ENCODE results near the gene WDR45B.

Gene WDR45B

DNA sequence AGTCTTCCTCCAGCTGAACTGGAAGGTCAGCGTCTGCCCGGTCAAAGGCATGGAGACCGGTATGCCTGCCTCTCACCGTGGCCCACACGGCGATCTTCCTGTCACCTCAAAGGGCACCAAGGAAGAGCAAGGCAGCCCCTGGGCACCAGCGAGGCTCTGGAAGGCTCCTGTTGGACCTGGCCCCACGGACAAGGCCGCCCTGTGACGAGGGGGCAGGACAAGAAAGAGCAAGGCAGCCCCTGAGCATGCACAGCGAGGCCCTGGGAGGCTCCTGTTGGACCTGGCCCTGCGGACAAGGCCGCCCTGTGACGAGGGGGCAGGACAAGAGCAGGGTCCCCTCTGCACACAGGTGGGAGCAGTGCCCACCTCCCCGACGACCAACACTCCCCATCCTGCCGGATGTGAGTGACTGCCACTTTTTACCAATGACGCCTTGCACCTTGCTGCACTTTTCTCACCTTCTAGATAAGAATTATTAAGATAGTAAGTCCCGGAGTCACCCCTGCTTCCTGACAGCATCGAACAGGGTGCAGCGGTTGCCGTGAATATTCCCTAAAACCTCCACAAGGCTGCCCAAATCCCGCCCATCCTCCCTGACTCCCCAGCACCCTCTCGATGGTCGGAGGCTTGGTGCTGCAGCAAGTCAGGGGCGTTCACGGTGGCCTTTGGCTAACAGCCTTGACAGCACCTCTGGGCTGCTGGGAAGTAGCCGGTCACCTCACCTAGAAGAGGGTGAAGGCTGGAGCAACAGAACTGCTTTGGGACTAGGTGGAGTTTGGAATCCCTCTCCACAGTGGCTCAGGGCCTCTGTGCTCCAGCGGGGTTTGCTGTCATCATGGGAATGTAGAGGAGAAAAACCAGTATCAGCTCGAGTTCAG, 5.6 kb upstream of the WDR45B start:
- H3K27ac ChIP-seq (ENCODE audit: low read length), result no peak overlapping the region
- no peaks in the 10 kb centered on the region for H3K79me2 ChIP-seq (ENCODE audit: low read length)
- H3K9me3 ChIP-seq (ENCODE audit: insufficient read depth, low read length), result no peaks in the 10 kb centered on the region
- no peaks in the 10 kb centered on the region for H4K20me1 ChIP-seq (ENCODE audit: insufficient read depth, low read length)
- no peak for TF ChIP-seq EZH2phosphoT487 (IDR thresholded peaks at IDR 0.05; ENCODE audit: low read depth)
- TF ChIP-seq, protein P1, sequence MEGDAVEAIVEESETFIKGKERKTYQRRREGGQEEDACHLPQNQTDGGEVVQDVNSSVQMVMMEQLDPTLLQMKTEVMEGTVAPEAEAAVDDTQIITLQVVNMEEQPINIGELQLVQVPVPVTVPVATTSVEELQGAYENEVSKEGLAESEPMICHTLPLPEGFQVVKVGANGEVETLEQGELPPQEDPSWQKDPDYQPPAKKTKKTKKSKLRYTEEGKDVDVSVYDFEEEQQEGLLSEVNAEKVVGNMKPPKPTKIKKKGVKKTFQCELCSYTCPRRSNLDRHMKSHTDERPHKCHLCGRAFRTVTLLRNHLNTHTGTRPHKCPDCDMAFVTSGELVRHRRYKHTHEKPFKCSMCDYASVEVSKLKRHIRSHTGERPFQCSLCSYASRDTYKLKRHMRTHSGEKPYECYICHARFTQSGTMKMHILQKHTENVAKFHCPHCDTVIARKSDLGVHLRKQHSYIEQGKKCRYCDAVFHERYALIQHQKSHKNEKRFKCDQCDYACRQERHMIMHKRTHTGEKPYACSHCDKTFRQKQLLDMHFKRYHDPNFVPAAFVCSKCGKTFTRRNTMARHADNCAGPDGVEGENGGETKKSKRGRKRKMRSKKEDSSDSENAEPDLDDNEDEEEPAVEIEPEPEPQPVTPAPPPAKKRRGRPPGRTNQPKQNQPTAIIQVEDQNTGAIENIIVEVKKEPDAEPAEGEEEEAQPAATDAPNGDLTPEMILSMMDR (IDR thresholded peaks at IDR 0.05; ENCODE audit: low read depth, low read length), result no peak
- no peak overlapping the region for H2AFZ ChIP-seq (ENCODE audit: low read depth, low read length)
- H3K27me3 ChIP-seq (ENCODE audit: low read depth, low read length), result no peaks in the 10 kb centered on the region
- H3K4me2 ChIP-seq (ENCODE audit: low read length), result no peak overlapping the region
- peaks cover 3% of the 10 kb centered on the region; the same call in 1 of the 2 replicates for H3K4me1 ChIP-seq (ENCODE audit: low read length)
- no peaks in the 10 kb centered on the region for H3K36me3 ChIP-seq (replicated peaks; ENCODE audit: low read depth, low read length)
- no peak overlapping the region for H3K4me3 ChIP-seq (ENCODE audit: low read length)
- no peak overlapping the region for H3K9ac ChIP-seq (ENCODE audit: low read length)

DNA sequence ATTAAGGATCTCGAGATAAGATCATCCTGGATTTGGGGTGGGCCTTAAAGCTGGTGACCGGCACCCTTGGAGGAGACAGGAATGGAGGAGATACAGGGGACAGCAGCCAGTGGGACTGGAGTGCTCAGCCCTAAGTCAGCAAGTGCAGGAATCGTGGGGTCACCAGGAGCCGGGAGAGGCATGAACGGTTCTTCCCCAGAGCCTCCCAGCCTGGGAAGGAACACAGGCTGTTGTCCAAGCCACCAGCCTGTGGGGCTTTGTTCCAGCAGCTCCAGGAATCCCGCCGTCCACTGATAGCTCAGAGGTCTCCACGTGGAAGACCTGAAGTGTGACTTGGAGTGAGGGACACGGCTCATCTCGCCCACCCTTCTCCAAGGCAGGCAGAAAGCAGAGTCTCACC, 2.5 kb upstream of the WDR45B start:
- no peak overlapping the region for H3K4me3 ChIP-seq (ENCODE audit: low read length)
- no peaks in the 10 kb centered on the region for H3K9me3 ChIP-seq (ENCODE audit: insufficient read depth, low read length)
- no peak overlapping the region for H3K27ac ChIP-seq (ENCODE audit: low read length)
- no peak for TF ChIP-seq EZH2phosphoT487 (IDR thresholded peaks at IDR 0.05; ENCODE audit: low read depth)
- TF ChIP-seq, protein P1 (IDR thresholded peaks at IDR 0.05; ENCODE audit: low read depth, low read length), result no peak
- peaks cover 17% of the 10 kb centered on the region for H4K20me1 ChIP-seq (ENCODE audit: insufficient read depth, low read length)
- H3K9ac ChIP-seq (ENCODE audit: low read length), result no peak overlapping the region
- peaks cover 23% of the 10 kb centered on the region for H3K79me2 ChIP-seq (ENCODE audit: low read length)
- no peak overlapping the region for H2AFZ ChIP-seq (ENCODE audit: low read depth, low read length)
- no peak overlapping the region for H3K4me2 ChIP-seq (ENCODE audit: low read length)
- peaks cover 8% of the 10 kb centered on the region for H3K4me1 ChIP-seq (ENCODE audit: low read length)
- H3K36me3 ChIP-seq (replicated peaks; ENCODE audit: low read depth, low read length), result no peaks in the 10 kb centered on the region
- H3K27me3 ChIP-seq (ENCODE audit: low read depth, low read length), result no peaks in the 10 kb centered on the region

DNA sequence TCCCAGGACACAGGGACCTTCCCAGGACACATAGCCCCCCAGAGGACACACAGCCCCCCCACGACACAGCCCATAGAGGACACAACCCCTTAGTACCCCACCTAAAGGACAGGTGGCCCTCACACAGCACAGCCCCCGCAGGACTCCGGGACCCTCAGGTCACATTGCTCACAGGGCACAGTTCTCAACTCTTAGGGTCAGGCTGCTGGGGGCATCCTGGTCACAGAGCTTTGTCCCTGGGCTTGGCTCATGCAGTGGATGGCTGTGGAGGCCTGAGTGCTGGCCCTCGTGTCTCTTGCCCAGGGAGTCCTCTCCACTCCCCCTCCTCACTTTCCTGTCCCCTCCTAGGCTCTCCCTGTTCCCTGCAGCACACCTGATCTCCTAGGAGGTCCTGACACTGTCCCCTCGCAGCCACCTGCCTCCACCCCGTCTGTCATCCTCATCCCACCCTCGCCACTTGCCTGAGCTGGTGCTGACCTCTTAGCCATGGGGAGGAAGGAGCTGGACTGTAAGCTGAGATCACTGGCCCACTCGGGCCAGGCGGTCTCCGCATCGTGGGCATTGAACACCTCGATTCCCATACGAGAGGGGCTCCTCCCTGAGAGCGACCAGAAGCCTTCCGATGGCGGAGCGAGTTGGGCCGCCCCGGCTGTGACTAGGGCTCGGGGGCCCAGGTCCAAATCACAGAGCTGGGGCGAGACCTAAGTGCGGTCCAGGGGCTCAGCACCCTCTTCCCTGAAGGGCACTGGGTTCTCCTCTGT, 1.4 kb upstream of the WDR45B start:
- H3K9me3 ChIP-seq (ENCODE audit: insufficient read depth, low read length), result no peaks in the 10 kb centered on the region
- H3K79me2 ChIP-seq (ENCODE audit: low read length), result peaks cover 34% of the 10 kb centered on the region
- no peak overlapping the region for H3K4me2 ChIP-seq (ENCODE audit: low read length)
- H2AFZ ChIP-seq (ENCODE audit: low read depth, low read length), result no peak overlapping the region
- TF ChIP-seq EZH2phosphoT487 (IDR thresholded peaks at IDR 0.05; ENCODE audit: low read depth), result no peak
- TF ChIP-seq, protein P1 (IDR thresholded peaks at IDR 0.05; ENCODE audit: low read depth, low read length), result no peak
- H3K9ac ChIP-seq (ENCODE audit: low read length), result no peak overlapping the region
- H3K27ac ChIP-seq (ENCODE audit: low read length), result no peak overlapping the region
- H3K4me3 ChIP-seq (ENCODE audit: low read length), result no peak overlapping the region
- peaks cover 25% of the 10 kb centered on the region for H4K20me1 ChIP-seq (ENCODE audit: insufficient read depth, low read length)
- H3K4me1 ChIP-seq (ENCODE audit: low read length), result peaks cover 8% of the 10 kb centered on the region
- peaks cover 5% of the 10 kb centered on the region for H3K36me3 ChIP-seq (replicated peaks; ENCODE audit: low read depth, low read length)
- no peaks in the 10 kb centered on the region for H3K27me3 ChIP-seq (ENCODE audit: low read depth, low read length)

DNA sequence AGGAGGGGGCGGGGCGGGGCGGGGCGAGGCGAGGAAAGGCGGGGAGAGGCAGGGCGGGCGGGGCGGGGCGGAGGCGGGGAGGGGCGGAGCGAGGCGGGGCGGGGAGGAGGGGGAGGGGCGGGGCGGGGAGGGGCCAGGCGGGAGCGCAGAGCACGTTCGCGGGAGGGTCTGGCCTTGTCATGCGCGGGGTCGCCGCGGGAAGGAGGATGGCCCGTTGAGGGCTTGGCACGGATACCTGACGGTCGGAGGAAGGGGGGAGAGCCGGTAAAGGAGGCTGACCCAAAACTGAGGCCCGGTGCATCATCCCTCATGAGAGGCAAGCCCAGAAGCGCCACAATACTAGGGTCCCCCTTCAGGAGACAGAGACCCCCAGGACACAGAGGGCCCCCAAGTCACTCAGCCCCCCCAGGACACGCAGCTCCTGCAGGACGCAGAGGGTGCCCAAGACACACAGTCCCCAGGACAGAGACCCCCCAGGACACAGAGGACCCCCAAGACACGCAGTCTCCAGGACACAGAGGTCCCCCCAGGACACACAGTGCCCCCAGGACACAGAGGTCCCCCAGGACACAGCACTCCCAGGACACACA, 593 bp upstream of the WDR45B start:
- H3K79me2 ChIP-seq (ENCODE audit: low read length), result peaks cover 42% of the 10 kb centered on the region
- H4K20me1 ChIP-seq (ENCODE audit: insufficient read depth, low read length), result peaks cover 33% of the 10 kb centered on the region
- H3K4me1 ChIP-seq (ENCODE audit: low read length), result peaks cover 8% of the 10 kb centered on the region
- H3K27me3 ChIP-seq (ENCODE audit: low read depth, low read length), result no peaks in the 10 kb centered on the region
- H3K36me3 ChIP-seq (replicated peaks; ENCODE audit: low read depth, low read length), result peaks cover 12% of the 10 kb centered on the region
- no peak for TF ChIP-seq EZH2phosphoT487 (IDR thresholded peaks at IDR 0.05; ENCODE audit: low read depth)
- TF ChIP-seq, protein P1 (IDR thresholded peaks at IDR 0.05; ENCODE audit: low read depth, low read length), result no peak
- H3K9me3 ChIP-seq (ENCODE audit: insufficient read depth, low read length), result no peaks in the 10 kb centered on the region
- H3K4me2 ChIP-seq (ENCODE audit: low read length), result peak overlapping the region; percentile 75
- peak overlapping the region; percentile 76 for H3K4me3 ChIP-seq (ENCODE audit: low read length)
- no peak overlapping the region; the same call in 1 of the 2 replicates for H3K27ac ChIP-seq (ENCODE audit: low read length)
- 0 out of 2 replicates have a peak overlapping the region, but pooled peaks have one; percentile 35 for H3K9ac ChIP-seq (ENCODE audit: low read length)
- no peak overlapping the region for H2AFZ ChIP-seq (ENCODE audit: low read depth, low read length)

All from OCI-LY3 (cell line).